ENCODE results near the gene FGF14. TPM values are rescaled to one million over a fixed set of nuclear protein-coding genes. Genes with fewer than 3 reads are reported as not detected.

FGF14 gene
- total and polyA plus RNA-seq, 3 donors from 2014 or later: 0.56 to 4.5 (median 1.7) TPM

- H3K36me3 ChIP-seq (ENCODE audit: low read depth, missing control alignments): no peaks in the 10 kb centered on the region
- intact Hi-C loops (cut with DNase I; ENCODE audit: low total_unique reads): no loop called here
- H3K4me3 ChIP-seq: no peak overlapping the region
- H3K27me3 ChIP-seq: no peaks in the 10 kb centered on the region
- H3K27ac ChIP-seq: no peak overlapping the region
- DNase-seq: no peak
- no peaks in the 10 kb centered on the region for H3K4me1 ChIP-seq
- H3K9me3 ChIP-seq: no peaks in the 10 kb centered on the region
- WGBS, 2 donors: 68 to 92% methylated on average over 1 of the region's 1 CpG
- TF ChIP-seq CTCF (IDR thresholded peaks at IDR 0.05) (no peak), POLR2A (IDR thresholded peaks at IDR 0.05) (no peak)
These were observed 693.7 kb downstream of the FGF14 start for GRCh38 chr13:101708115-101708514.

GRCh38 chr13:101707659-101708058 is 694.2 kb downstream of the FGF14 start:
- H3K27ac ChIP-seq: no peak overlapping the region
- H3K9me3 ChIP-seq: no peaks in the 10 kb centered on the region
- no peak for DNase-seq
- WGBS, 2 donors: 76 to 87% methylated on average over 2 of the region's 2 CpGs
- TF ChIP-seq CTCF (IDR thresholded peaks at IDR 0.05) (no peak), POLR2A (IDR thresholded peaks at IDR 0.05) (no peak)
- intact Hi-C loops (cut with DNase I; ENCODE audit: low total_unique reads): no loop called here
- H3K4me3 ChIP-seq: no peak overlapping the region
- no peaks in the 10 kb centered on the region for H3K36me3 ChIP-seq (ENCODE audit: low read depth, missing control alignments)
- H3K27me3 ChIP-seq: no peaks in the 10 kb centered on the region
- no peaks in the 10 kb centered on the region for H3K4me1 ChIP-seq

GRCh38 chr13:101706651-101707050 is 695.2 kb downstream of the FGF14 start:
- no peaks in the 10 kb centered on the region for H3K4me1 ChIP-seq
- H3K27me3 ChIP-seq: no peaks in the 10 kb centered on the region
- H3K27ac ChIP-seq: no peak overlapping the region
- no peaks in the 10 kb centered on the region for H3K9me3 ChIP-seq
- H3K36me3 ChIP-seq (ENCODE audit: low read depth, missing control alignments): no peaks in the 10 kb centered on the region
- no peak overlapping the region for H3K4me3 ChIP-seq
- no peak for TF ChIP-seq CTCF (IDR thresholded peaks at IDR 0.05)
- TF ChIP-seq POLR2A (IDR thresholded peaks at IDR 0.05): no peak
- intact Hi-C loops (cut with DNase I; ENCODE audit: low total_unique reads): no loop called here
- DNase-seq: no peak
- WGBS, 2 donors: 57 to 75% methylated on average over 6 of the region's 6 CpGs

GRCh38 chr13:101703838-101704237 is 698.0 kb downstream of the FGF14 start:
- no peak for TF ChIP-seq POLR2A (IDR thresholded peaks at IDR 0.05)
- TF ChIP-seq CTCF (IDR thresholded peaks at IDR 0.05): no peak
- intact Hi-C loops (cut with DNase I; ENCODE audit: low total_unique reads): no loop called here
- 69 to 81% methylated on average over 3 of the region's 3 CpGs for WGBS, 2 donors

GRCh38 chr13:101703081-101703480 is 698.8 kb downstream of the FGF14 start:
- Histone ChIP-seq H3K4me3 (no peak overlapping the region), H3K36me3 (ENCODE audit: low read depth, missing control alignments) (no peaks in the 10 kb centered on the region), H3K9me3 (no peaks in the 10 kb centered on the region), H3K27ac (no peak overlapping the region), H3K4me1 (no peaks in the 10 kb centered on the region), H3K27me3 (no peaks in the 10 kb centered on the region)
- DNase-seq: no peak
- intact Hi-C loops (cut with DNase I; ENCODE audit: low total_unique reads): no loop called here
- 88 to 96% methylated on average over 1 of the region's 1 CpG for WGBS, 2 donors
- TF ChIP-seq POLR2A (IDR thresholded peaks at IDR 0.05): no peak
- no peak for TF ChIP-seq CTCF (IDR thresholded peaks at IDR 0.05)

More at GRCh38 chr13:101703838-101704237, 698.0 kb downstream of the FGF14 start:
- H3K36me3 ChIP-seq (ENCODE audit: low read depth, missing control alignments): no peaks in the 10 kb centered on the region
- no peaks in the 10 kb centered on the region for H3K4me1 ChIP-seq
- no peak overlapping the region for H3K27ac ChIP-seq
- H3K9me3 ChIP-seq: no peaks in the 10 kb centered on the region
- no peaks in the 10 kb centered on the region for H3K27me3 ChIP-seq
- no peak overlapping the region for H3K4me3 ChIP-seq
- DNase-seq: no peak
